ENCODE measurements around the gene GDI2. TPM values are rescaled to one million over a fixed set of nuclear protein-coding genes. Genes with fewer than 3 reads are reported as not detected.

GDI2 gene
- total RNA-seq, 1 experiment from 2014 or later = 196 TPM

GRCh38 chr10:5719546-5719945, 93.7 kb downstream of the GDI2 start:
- no peak for TF ChIP-seq EZH2 (IDR thresholded peaks at IDR 0.05; ENCODE audit: low read depth)
- TF ChIP-seq, protein P1, sequence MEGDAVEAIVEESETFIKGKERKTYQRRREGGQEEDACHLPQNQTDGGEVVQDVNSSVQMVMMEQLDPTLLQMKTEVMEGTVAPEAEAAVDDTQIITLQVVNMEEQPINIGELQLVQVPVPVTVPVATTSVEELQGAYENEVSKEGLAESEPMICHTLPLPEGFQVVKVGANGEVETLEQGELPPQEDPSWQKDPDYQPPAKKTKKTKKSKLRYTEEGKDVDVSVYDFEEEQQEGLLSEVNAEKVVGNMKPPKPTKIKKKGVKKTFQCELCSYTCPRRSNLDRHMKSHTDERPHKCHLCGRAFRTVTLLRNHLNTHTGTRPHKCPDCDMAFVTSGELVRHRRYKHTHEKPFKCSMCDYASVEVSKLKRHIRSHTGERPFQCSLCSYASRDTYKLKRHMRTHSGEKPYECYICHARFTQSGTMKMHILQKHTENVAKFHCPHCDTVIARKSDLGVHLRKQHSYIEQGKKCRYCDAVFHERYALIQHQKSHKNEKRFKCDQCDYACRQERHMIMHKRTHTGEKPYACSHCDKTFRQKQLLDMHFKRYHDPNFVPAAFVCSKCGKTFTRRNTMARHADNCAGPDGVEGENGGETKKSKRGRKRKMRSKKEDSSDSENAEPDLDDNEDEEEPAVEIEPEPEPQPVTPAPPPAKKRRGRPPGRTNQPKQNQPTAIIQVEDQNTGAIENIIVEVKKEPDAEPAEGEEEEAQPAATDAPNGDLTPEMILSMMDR (conservative IDR thresholded peaks at IDR 0.05) = no peak
- BruUV-seq (replicated peaks) = no TSS peak
- Histone ChIP-seq H3K36me3 (ENCODE audit: low read depth) (peaks cover 5% of the 10 kb centered on the region; the same call in 1 of the 2 replicates), H3K4me3 (no peak overlapping the region), H3K4me2 (no peak overlapping the region), H3K9me2 (ENCODE audit: insufficient read depth) (no peaks in the 10 kb centered on the region), H3K4me1 (replicated peaks; ENCODE audit: insufficient read depth) (no peaks in the 10 kb centered on the region), H3K79me2 (ENCODE audit: low read depth) (no peaks in the 10 kb centered on the region; the same call in 1 of the 2 replicates), H3K27me3 (ENCODE audit: insufficient read depth, low read depth) (no peaks in the 10 kb centered on the region), H3K27ac (no peak overlapping the region), H3K9me3 (ENCODE audit: insufficient read depth, low read depth) (no peaks in the 10 kb centered on the region), H3F3A (ENCODE audit: insufficient read depth, low read depth) (no peaks in the 10 kb centered on the region; the same call in 1 of the 2 replicates), H4K20me1 (ENCODE audit: insufficient read depth) (no peaks in the 10 kb centered on the region), H2AFZ (no peak overlapping the region)
- POLR2A ChIA-PET (ENCODE audit: unreplicated experiment) = no interaction called here
- no peak for DNase-seq
- intact Hi-C loops (cut with micrococcal nuclease; ENCODE audit: unreplicated experiment) = no loop called here
- CTCF ChIA-PET = no interaction called here

Other genes with a start within 250 kb of the GDI2 start
- 16.9 and 22.2 TPM in 2 replicates for gene ASB13, start 146.8 kb downstream of the GDI2 start, total RNA-seq (2021)
- gene TASOR2, start 128.6 kb downstream of the GDI2 start, total RNA-seq (2021) = 41.8 and 60.7 TPM in 2 replicates
- 9.8 and 12.2 TPM in 2 replicates for gene ANKRD16, start 76.5 kb upstream of the GDI2 start, total RNA-seq (2021)
- gene FBH1, start 76.8 kb upstream of the GDI2 start, total RNA-seq (2021) = 68.0 and 90.9 TPM in 2 replicates
- gene IL15RA, start 164.1 kb upstream of the GDI2 start, total RNA-seq (2021) = 15.5 TPM in 2 replicates
- not detected in 2 replicates for gene IL2RA, start 248.9 kb upstream of the GDI2 start, total RNA-seq (2021)

All from PC-9 (cell line).